Fibroblast of peridontal ligament (primary cell): ENCODE data around the gene PARPBP.
"Not testable (repeated sequence)": the region's sequence is repeated elsewhere in the genome, so short reads cannot be mapped to it uniquely, and the experiment has no call there.

Experiments used
- DNase-seq: peaks from one replicate; pipeline ENCODE4 v3.0.0-alpha.2; 2010; ENCODE audit errors: extremely low read depth

Gene PARPBP, protein sequence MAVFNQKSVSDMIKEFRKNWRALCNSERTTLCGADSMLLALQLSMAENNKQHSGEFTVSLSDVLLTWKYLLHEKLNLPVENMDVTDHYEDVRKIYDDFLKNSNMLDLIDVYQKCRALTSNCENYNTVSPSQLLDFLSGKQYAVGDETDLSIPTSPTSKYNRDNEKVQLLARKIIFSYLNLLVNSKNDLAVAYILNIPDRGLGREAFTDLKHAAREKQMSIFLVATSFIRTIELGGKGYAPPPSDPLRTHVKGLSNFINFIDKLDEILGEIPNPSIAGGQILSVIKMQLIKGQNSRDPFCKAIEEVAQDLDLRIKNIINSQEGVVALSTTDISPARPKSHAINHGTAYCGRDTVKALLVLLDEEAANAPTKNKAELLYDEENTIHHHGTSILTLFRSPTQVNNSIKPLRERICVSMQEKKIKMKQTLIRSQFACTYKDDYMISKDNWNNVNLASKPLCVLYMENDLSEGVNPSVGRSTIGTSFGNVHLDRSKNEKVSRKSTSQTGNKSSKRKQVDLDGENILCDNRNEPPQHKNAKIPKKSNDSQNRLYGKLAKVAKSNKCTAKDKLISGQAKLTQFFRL

DNA sequence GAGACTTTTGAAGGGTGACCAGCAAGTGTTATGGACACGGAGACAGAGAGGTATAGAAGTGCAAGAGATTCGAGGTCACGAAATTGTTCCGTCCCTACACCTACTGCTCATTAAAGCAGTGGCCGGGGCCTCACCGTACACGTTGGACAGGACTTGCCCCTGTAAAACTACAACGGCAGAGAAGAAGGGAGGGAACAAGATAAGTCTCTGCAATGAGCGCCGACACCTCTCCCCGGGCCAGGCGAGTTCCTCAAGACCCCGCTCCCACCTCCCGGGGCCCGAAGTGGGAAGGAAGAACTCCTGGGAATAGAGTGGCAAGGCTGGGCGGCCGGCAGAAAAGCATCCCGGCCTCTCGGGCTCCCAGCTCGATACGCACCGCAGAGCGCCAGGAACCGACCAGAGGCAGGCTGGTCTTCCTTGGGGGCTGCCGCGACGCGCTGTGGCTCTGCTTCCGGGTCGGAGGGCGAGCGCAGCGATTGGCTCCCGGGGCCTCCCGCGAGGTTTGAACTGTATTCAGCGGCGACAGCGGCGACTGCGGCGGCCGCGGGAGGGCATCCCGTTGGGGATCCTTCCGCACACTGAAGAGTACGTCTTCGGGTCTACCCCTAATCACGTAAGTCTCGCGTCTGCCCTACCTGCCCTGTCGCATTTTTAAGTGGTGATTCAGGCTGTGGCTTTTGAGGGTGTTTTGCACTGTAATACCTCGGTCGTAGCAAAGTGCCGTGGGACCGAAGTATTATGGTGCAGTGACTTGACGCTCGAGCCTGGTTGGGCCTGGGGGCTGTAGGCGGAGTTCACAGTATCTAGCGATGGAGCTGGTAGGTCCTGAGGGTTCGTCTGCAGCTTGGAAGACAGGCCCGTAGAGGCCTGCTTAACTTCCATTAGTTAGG, at the start of gene PARPBP, which contains the start of gene NUP37:
Gene PARPBP, plus strand, starts transcription at position 510 of the 890 bp plus-strand sequence. CDS start 3,706 bp downstream, outside the sequence.
Gene NUP37, minus strand, starts transcription at position 441 of the 890 bp plus-strand sequence. CDS start 1,596 bp downstream, outside the sequence.
- DNase-seq, result peak; percentile 75

DNA sequence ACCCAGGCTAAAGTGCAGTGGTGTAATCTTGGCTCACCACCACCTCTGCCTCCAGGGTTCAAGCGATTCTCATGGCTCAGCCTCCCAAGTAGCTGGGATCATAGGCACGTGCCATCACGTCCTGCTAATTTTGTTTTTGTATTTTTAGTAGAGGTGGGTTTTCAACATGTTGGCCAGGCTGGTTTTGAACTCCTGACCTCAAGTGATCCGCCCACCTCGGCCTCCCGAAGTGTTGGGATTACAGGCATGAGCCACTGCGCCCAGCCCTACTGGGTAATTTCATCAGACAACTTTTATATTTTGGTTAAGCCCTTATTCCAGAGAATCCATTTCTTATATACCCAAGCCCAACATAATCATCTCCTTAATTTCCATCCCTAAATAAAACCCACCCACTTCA, 47.9 kb upstream of the PARPBP start:
- not testable (repeated sequence) for DNase-seq

DNA sequence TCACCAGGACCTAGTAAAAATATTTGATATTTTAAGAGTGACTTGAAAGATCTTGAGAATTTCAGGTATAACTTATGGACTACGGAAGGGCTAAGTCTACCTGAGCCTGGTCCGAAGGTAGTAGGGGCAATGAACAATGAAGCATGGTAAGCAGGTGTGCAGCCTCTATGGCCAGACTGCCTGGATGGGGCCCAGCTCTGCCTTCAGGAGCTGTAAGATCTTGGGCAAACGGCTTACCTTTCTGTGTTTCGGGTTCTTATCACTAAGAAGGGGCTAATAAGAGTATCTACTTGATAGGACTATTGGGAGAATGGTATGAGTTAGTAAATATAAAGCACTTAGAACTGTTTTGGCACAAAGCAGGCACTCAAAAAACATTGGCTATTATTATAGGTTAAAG, 39.1 kb upstream of the PARPBP start:
- no peak for DNase-seq

DNA sequence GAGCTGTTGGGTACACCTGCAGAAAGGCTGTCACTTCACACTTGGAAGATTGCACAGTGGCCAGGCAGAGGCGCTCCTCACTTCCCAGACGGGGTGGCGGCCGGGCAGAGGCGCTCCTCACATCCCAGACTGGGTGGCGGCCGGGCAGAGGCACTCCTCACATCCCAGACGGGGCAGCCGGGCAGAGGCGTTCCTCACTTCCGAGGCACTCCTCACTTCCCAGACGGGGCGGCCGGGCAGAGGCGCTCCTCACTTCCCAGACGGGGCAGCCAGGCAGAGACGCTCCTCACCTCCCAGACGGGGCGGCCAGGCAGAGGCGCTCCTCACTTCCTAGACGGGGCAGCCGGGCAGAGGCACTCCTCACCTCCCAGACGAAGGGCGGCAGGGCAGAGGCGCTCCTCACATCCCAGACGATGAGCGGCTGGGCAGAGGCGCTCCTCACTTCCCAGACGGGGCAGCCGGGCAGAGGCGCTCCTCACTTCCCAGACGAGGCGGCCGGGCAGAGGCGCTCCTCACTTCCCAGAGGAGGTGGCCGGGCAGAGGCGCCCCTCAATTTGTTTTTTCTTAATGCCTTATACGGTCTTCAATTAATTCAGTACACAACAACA, 30.7 kb upstream of the PARPBP start:
- DNase-seq, result not testable (repeated sequence)

DNA sequence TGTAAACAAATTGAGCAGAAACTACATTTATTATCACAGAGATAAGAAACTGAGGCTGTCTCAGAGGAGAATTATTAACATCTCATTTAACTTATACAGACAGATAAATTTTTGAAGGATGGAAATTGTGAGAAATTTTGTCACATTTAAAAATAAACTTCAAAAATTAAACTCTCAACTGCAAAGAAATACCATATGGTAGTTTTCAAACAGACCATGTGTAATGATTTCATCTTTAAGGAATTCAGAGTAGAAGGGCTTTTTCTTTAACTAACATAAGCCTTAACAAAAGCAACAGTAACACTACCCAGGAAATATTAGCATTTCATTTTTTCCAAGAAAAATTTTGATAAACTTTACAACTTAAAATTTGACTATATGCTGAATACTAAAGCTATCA, 26.7 kb upstream of the PARPBP start:
- DNase-seq, result peak; percentile 69

DNA sequence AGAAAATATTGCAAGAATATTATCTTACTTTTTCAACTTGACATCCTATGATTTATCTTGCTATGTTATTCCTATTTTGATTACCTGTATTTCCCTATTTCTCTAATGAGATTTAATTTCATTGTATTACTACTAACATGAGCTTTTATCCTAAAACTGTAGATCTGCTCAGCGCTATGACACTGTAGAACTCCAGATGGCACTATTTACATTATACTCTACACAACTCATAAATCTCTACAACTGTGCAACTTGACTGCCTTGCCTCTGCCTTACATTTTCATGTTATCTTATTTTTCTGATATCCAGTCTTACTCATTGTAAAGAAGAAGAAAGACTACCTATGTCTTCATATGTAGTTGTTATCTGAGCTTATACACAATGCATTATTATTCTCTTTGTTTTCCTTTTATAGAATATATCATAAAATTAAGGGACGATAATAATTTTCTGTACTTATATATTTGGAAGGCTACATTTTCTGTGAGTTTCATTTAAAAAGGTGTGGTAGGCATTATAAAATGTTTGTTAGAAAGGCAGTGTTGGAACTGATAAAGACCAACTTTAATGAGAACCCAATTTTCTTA, 24.2 kb upstream of the PARPBP start:
- DNase-seq, result peak; percentile 72

DNA sequence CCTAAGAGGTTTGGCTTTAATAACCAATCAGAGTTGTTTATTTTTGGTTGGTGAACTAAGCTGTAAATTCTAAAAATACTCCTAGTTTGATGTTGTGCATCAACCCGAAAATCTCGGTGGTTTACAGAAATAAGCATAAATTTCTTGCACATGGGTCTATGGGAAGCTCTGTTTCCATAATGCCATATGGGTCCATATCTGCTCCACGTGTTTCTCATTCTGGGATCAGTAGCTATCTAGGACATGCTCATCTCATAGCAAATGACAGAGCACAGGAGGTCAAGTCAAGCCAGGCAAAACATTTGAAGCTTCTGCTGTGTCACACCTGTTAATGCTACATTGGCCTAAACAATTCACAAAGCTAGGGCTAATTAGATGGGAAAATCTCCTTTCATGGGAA, 23.1 kb upstream of the PARPBP start:
- no peak for DNase-seq

DNA sequence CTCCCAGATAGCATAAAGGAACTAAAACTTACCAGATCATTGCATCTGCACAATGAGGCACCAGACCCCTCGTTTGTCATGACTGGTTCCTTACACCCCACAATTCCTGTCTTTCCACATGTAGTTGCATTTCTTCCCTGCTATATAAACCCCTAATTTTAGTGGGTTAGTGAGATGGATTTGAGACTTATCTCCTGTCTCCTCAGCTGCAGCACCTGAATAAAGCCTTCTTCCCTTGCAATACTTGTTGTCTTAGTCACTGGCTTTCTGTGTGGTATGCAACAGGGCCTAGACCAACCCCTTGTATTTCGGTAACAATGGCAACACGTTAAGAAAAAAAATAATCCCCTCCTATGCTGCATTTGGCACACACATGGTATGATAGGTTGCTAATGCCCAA, 13.1 kb upstream of the PARPBP start:
- DNase-seq, result no peak

DNA sequence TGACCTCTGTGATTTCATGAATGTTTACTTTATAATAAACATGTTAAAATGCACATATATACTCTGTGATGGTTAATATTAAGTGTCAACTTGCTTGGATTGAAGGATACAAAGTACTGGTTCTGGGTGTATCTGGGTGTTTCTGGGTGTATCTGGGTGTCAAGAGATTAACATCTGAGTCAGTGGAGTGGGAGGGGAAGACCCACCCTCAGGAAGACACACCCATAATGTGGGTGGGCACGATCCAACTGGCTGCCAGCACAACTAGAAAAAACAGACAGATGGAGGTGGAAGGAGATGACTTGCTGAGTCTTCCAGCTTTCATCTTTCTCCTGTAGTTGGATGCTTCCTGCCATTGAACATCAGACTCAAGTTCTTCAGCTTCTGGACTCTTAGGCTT, 12.0 kb upstream of the PARPBP start:
- DNase-seq, result no peak

DNA sequence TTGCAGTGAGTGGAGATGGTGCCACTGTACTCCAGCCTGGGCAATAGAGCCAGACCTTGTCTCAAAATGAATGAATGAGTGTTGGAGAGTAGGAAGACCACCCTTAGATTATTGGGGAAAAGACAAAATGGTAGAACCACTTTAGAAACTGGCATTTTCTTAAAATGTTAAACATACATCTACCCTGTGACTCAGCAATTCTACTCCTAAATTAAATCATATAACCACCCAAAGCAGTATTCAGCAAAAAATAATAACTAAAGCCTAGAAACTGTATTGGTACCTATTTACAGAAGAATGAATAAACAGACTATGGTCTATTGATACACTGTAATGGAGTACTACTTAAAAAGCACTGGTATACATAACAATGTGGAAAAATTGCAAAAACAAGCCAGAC, 9.2 kb upstream of the PARPBP start:
- DNase-seq, result no peak

DNA sequence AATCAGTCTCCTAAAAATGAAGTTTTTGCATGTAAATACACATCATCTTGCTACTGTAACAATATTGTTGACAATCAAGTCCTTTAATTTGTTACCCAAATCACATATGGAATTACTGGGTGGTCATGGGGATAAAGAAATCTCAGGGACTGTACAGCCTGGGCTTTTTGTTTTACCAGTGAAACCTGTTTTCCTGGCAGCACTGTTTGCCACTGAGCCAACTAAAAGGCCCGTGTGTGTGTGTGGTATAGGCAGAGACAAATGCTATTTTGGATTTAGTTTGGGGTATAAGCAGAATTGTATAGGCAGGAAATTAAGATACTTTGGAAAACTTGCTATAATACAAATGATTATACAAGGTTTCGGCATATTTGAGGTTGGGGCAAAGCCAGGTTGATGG, 5.8 kb upstream of the PARPBP start:
- DNase-seq, result no peak

DNA sequence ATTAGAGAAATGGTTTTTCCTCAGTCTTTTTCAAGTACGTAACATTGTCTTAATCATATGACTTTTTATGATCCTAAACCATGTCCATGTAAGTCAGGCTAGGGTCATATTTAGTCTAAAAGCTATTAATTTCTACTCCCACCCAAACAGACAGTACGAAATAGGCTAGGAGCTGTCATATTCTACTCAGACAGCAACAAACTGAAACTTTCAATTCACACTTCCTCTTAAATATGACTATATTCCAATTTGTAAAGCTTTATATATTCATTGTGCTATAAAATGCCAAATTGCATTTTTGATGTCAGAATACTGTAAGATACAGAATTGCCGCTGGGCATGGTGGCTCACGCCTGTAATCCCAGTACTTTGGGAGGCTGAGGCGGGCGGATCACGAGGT, 3.6 kb upstream of the PARPBP start:
- DNase-seq, result no peak

DNA sequence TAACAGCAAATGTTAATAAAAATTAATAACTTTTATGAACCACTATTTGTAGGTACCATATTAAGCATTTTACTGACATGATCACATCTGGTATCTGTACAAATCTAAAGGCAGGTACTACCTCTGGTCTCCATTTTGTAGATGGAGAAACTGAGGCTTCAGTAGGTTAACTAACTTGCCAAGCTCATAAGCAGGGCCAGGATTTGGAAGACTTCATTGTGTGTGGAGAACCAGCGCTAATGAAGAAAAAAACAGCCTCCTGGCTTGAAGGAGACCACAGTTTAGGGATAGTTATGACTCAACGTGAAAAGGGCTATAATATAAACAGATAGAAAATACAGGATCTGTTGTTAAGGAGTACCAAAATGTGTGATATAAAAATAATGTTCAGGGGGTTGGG, 1.1 kb upstream of the PARPBP start:
- DNase-seq, result peak; percentile 21

DNA sequence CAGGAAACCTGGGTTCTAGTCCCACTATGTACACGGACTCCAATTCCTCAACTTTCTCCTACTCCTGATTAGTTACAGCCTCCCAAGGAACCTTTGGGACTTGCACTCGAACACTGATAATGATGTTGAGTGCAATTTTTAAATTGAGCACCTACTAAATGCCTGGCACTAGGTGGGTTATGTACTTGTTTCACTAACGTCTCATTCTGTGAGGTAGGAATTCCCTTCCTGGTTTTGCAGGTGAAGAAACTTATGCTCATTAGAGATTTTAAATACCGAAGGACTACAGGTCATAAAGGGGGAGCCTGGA, 536 bp downstream of the PARPBP start:
- no peak for DNase-seq

DNA sequence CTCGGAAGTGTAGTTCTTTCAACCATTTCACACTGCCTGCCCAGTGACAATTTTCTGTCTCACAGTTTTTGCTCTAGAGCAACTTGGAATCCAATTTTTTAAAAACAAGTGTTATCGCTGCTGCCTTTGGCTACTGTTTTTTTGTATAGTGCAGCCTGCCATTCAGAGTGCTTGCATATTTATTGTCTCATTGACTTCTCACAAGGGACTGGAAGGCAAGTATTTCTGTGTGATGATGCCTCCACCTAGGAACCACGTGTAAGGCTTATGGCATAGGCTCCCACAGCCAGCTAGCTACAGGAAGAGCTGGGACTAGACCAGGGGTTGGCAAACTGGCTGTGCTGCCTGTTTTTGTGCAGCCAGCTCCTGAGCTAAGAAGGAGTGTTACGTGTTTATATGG, 903 bp downstream of the PARPBP start:
- peak; percentile 25 for DNase-seq

DNA sequence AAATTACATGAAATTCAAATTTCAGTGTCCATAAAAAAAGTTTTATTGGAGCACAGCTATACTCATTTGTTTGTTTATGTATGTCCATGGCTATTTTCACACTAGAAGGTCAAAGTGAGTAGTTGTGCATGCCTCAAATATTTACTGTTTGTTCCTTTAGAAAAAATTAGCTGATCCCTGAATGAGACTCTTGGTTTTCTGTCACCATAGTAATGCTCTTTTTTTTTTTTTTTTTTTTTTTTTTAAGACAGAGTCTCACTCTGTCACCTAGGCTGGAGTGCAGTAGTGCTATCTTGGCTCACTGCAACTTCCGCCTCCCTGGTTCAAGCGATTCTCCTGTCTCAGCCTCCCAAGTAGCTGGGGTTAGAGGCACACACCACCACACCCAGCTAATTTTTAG, 1.3 kb downstream of the PARPBP start:
- not testable (repeated sequence) for DNase-seq

DNA sequence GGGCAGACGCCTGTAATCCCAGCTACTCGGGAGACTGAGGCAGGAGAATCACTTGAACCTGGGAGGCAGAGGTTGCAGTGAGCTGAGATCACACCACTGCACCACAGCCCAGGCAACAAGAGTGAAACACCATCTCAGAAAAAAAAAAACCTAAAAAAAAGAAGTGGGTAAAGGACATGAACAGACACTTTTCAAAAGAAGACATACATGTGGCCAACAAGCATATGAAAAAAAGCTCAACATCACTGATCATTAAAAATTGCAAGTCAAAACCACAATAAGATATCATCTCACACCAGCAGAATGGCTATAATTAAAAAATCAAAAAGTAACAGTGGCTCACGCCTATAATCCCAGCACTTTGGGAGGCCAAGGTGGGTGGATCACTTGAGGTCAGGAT, 10.7 kb downstream of the PARPBP start:
- DNase-seq, result not testable (repeated sequence)

DNA sequence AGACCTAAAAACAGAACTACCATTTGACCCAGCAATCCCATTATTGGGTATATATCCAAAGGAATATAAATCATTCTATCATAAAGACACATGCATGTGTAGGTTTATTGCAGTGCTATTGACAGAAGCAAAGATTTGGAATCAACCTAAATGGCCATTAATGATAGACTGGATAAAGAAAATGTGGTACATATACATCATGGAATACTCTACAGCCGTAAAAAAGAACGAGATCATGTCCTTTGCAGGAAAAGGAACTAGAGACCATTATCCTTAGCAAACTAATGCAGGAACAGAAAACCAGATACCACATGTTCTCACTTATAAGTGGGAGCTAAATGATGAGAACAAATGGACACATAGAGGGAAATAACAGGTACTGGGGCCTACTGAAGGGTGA, 11.5 kb downstream of the PARPBP start:
- not testable (repeated sequence) for DNase-seq

DNA sequence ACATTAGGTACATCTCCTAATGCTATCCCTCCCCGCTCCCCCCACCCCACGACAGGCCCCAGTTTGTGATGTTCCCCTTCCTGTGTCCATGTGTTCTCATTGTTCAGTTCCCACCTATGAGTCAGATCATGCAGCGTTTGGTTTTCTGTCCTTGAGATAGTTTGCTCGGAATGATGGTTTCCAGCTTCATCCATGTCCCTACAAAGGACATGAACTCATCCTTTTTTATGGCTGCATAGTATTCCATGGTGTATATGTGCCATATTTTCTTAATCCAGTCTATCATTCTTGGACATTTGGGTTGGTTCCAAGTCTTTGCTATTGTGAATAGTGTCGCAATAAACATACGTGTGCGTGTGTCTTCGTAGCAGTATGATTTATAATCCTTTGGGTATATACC, 17.6 kb downstream of the PARPBP start:
- not testable (repeated sequence) for DNase-seq

DNA sequence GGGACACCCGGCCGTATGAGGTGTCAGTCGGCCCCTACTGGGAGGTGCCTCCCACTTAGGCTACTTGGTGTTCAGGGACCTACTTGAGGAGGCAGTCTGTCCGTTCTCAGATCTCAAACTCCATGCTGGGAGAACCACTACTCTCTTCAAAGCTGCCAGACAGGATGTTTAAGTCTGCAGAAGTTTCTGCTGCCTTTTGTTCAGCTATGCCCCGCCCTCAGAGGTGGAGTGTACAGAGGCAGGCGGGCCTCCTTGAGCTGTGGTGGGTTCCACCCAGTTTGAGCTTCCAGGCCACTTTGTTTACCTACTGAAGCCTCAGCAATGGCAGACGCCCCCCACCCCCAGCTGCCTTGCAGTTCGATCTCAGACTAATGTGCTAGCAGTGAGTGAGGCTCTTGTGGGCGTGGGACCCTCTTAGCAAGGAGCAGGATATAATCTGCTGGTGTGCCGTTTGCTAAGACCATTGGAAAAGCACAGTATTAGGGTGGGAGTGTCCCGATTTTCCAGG, 22.9 kb downstream of the PARPBP start:
- DNase-seq, result not testable (repeated sequence)

DNA sequence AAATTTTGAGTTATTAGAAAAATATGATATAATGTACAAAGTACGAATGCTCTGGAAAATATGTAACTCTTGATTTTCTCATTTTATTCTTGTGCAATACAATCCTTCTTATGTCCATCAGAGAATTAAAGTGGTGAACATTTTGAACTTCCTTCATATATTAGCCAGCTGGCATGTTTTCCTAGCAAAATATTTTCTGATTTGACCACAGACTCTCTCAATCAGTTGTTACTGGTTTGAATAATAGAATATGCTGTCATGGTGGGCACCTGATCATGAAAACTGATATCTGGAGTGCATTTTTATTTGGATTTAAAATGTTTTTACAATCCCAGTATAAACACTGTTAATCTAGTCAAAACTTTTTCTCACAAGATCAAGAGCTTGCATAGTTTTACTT, 24.2 kb downstream of the PARPBP start:
- DNase-seq, result peak; percentile 88
